ENCODE data around the gene ARHGEF39. TPM values are rescaled to one million over a fixed set of nuclear protein-coding genes. Genes with fewer than 3 reads are reported as not detected.
A peak's percentile ranks its signal among the peaks of the same experiment; 100 is the strongest.

ARHGEF39 gene
- total RNA-seq, 1 donor: 0.10 TPM

DNA sequence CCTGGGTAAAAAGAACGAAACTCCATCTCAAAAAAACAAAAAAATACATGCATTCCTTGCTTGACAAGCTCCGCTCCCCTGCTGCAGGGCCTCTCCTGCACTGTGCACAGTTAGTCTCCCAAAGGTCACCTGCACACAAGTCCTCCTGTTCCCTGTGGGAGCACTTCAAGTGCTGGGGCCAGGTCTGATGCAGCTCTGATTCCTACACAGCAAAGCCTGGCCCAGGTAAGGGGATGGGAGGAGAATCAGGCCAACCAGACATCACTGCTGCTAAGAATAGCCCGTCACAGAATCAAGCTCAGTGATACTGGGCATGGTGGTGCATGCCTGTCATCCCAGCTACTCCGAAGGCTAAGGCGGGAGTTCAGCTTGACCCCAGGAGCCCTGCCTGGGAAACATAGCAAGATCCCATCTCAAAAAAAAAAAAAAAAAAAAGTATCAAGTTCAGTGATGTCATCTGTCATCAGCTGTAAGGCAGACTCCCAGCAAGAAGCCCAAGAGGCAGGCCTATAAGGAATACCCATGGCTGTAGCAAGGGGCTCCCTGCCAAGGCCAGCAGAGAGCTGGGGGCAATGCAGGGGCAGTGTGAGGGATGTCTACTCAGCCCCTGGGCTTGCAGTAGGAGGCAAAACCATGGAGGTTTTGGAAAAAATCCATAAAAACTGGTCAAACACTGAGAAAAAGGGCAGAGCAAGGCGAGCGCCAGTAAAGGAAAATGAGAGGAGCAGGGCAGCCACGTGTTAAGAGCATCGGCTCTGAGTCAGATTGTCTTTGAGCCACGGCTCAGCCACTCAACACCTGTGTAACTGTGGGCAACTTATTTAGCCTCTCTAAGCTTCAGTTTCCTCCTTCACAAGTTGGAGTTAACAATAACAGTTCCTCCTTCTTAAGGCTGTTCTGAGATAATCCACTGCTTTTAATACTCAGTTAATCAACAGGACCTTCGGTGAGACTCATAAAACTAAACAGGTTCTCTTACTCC is 21.5 kb upstream of the ARHGEF39 start:
- Histone ChIP-seq H3K27me3 (ENCODE audit: insufficient read depth, low read length) (no peaks in the 10 kb centered on the region), H3K4me3 (ENCODE audit: low read length) (no peak overlapping the region), H3K4me1 (ENCODE audit: insufficient read depth, low read length) (peaks cover 14% of the 10 kb centered on the region), H3K9me3 (ENCODE audit: low read depth, low read length) (no peaks in the 10 kb centered on the region)

DNA sequence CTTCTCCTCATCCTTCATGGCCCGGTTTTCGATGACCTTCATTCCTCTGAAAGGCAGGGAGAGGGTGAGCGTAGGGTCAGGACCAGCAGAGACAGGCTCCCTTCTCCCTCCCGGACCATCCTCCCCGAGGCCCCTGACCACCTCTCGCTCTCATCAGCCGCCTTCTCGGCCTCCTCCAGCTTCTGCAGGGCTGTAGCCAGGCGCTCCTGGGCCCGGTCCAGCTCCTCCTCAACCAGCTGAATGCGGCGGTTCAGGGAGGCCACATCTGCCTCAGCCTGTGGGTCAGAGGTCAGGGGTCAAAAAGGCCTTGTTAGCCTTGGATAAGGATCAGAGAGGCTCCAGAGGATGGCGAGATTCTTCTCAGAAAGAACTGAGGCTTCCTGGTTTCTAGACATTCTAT is 20.5 kb upstream of the ARHGEF39 start:
- Histone ChIP-seq H3K9me3 (ENCODE audit: low read depth, low read length) (no peaks in the 10 kb centered on the region), H3K4me1 (ENCODE audit: insufficient read depth, low read length) (peaks cover 9% of the 10 kb centered on the region), H3K4me3 (ENCODE audit: low read length) (no peak overlapping the region), H3K27me3 (ENCODE audit: insufficient read depth, low read length) (no peaks in the 10 kb centered on the region)

DNA sequence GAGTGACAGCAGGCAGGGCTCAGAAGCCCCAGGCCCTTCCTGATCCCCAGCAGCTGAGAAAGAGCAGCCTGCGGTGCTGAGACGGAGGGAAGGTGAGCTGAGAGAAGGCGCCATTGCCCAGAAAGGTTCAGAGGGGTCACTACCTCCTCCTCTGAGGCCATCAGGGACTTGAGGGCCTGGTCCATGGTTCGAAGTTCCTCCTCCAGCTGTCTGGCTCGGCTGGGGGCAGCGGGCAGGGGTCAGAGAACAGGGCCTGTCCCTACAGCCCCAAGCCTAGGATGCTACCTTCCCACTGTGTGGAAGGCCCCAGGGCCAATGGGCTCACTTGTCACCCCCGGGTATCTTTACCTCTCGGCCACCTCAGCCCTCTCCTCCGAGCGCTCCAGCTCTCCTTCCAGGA is 19.9 kb upstream of the ARHGEF39 start:
- peaks cover 5% of the 10 kb centered on the region for H3K4me1 ChIP-seq (ENCODE audit: insufficient read depth, low read length)
- H3K9me3 ChIP-seq (ENCODE audit: low read depth, low read length): no peaks in the 10 kb centered on the region
- no peaks in the 10 kb centered on the region for H3K27me3 ChIP-seq (ENCODE audit: insufficient read depth, low read length)
- H3K4me3 ChIP-seq (ENCODE audit: low read length): no peak overlapping the region

GRCh38 chr9:35683323-35683722 is 18.3 kb upstream of the ARHGEF39 start:
- Histone ChIP-seq H3K4me1 (ENCODE audit: insufficient read depth, low read length) (no peaks in the 10 kb centered on the region), H3K4me3 (ENCODE audit: low read length) (no peak overlapping the region), H3K9me3 (ENCODE audit: low read depth, low read length) (no peaks in the 10 kb centered on the region), H3K27me3 (ENCODE audit: insufficient read depth, low read length) (no peaks in the 10 kb centered on the region)

- H3K9me3 ChIP-seq (ENCODE audit: low read depth, low read length): no peaks in the 10 kb centered on the region
- no peaks in the 10 kb centered on the region for H3K27me3 ChIP-seq (ENCODE audit: insufficient read depth, low read length)
- H3K4me3 ChIP-seq (ENCODE audit: low read length): no peak overlapping the region
- no peaks in the 10 kb centered on the region for H3K4me1 ChIP-seq (ENCODE audit: insufficient read depth, low read length)
Observed at GRCh38 chr9:35682520-35683315, 17.7 kb upstream of the ARHGEF39 start.

GRCh38 chr9:35682051-35682450 is 17.1 kb upstream of the ARHGEF39 start:
- no peaks in the 10 kb centered on the region for H3K27me3 ChIP-seq (ENCODE audit: insufficient read depth, low read length)
- H3K4me1 ChIP-seq (ENCODE audit: insufficient read depth, low read length): no peaks in the 10 kb centered on the region
- H3K9me3 ChIP-seq (ENCODE audit: low read depth, low read length): no peaks in the 10 kb centered on the region
- H3K4me3 ChIP-seq (ENCODE audit: low read length): no peak overlapping the region

DNA sequence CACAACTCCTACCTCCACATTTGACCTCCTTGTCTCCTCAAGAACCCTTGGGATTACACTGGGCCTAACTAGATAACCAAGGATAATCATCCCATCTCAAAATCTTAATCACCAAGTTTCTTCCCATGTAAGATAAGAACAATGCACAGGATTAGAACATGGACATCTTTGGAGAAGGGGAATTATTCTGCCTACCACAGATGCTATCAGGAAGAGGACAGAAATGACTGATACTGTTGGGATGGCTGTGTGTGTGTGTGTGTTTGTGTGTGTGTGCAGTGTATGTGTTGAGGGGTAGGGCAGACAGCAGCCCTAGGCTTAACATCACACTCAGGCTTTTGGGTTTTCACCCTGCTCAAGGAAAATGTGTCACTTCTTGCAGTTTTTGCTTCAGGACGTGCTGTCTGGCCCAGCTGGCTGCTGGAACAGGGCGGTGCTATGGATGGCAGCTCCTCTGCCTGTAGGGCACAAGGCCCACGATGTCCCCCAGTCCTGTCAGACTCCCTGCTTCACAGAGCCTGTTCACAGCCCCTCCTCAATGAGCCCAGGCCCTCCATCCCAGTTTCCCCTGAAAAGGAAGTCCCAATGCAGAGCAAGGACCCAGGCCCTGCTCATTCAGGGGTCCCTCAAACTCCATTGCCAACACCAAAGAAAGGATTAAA is 16.5 kb upstream of the ARHGEF39 start:
- no peak overlapping the region for H3K4me3 ChIP-seq (ENCODE audit: low read length)
- peaks cover under 1% of the 10 kb centered on the region for H3K4me1 ChIP-seq (ENCODE audit: insufficient read depth, low read length)
- no peaks in the 10 kb centered on the region for H3K9me3 ChIP-seq (ENCODE audit: low read depth, low read length)
- H3K27me3 ChIP-seq (ENCODE audit: insufficient read depth, low read length): no peaks in the 10 kb centered on the region

DNA sequence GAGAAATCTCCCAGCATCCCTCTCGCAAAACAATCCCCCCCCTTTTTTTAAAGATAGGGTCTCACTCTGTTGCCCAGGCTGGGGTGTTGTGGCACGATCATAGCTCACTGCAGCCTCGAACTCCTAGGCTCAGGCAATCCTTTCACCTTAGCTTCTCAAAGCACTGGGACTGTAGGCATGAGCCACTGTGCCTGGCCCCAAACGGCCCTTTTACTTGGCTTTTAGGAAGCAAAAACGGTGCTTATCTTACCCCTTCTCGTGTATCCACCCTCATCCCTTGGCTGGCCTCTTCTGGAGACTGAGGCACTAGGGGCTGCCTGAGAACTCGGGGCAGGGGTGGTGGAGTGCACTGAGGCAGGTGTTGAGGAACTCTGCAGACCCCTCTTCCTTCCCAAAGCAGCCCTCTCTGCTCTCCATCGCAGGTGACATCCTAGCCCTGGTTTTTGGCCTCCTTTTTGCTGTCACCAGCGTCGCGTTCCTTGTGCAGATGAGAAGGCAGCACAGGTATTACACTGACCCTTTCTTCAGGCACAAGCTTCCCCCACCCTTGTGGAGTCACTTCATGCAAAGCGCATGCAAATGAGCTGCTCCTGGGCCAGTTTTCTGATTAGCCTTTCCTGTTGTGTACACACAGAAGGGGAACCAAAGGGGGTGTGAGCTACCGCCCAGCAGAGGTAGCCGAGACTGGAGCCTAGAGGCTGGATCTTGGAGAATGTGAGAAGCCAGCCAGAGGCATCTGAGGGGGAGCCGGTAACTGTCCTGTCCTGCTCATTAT is 15.5 kb upstream of the ARHGEF39 start:
- Histone ChIP-seq H3K4me3 (ENCODE audit: low read length) (no peak overlapping the region), H3K9me3 (ENCODE audit: low read depth, low read length) (no peaks in the 10 kb centered on the region), H3K27me3 (ENCODE audit: insufficient read depth, low read length) (peaks cover 2% of the 10 kb centered on the region), H3K4me1 (ENCODE audit: insufficient read depth, low read length) (peaks cover 10% of the 10 kb centered on the region)

DNA sequence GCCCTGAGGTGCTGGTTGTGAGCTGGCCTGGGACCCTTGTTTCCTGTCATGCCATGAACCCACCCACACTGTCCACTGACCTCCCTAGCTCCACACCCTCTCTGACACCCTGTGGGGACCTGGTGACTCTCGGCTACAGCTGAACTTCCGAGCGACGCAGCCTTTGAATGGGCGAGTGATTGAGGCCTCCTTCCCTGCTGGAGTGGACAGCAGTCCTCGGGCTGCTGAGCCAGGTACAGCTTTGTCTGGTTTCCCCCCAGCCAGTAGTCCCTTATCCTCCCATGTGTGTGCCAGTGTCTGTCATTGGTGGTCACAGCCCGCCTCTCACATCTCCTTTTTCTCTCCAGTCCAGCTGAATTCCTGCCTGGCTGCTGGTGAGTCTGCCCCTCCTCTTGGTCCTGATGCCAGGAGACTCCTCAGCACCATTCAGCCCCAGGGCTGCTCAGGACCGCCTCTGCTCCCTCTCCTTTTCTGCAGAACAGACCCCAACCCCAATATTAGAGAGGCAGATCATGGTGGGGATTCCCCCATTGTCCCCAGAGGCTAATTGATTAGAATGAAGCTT is 14.9 kb upstream of the ARHGEF39 start:
- H3K4me3 ChIP-seq (ENCODE audit: low read length): no peak overlapping the region
- H3K4me1 ChIP-seq (ENCODE audit: insufficient read depth, low read length): peaks cover 13% of the 10 kb centered on the region
- peaks cover 2% of the 10 kb centered on the region for H3K27me3 ChIP-seq (ENCODE audit: insufficient read depth, low read length)
- H3K9me3 ChIP-seq (ENCODE audit: low read depth, low read length): no peaks in the 10 kb centered on the region

- peaks cover 13% of the 10 kb centered on the region for H3K4me1 ChIP-seq (ENCODE audit: insufficient read depth, low read length)
- no peak overlapping the region for H3K4me3 ChIP-seq (ENCODE audit: low read length)
- no peaks in the 10 kb centered on the region for H3K9me3 ChIP-seq (ENCODE audit: low read depth, low read length)
- peaks cover 2% of the 10 kb centered on the region for H3K27me3 ChIP-seq (ENCODE audit: insufficient read depth, low read length)
Observed at GRCh38 chr9:35679091-35679490, 14.1 kb upstream of the ARHGEF39 start.

DNA sequence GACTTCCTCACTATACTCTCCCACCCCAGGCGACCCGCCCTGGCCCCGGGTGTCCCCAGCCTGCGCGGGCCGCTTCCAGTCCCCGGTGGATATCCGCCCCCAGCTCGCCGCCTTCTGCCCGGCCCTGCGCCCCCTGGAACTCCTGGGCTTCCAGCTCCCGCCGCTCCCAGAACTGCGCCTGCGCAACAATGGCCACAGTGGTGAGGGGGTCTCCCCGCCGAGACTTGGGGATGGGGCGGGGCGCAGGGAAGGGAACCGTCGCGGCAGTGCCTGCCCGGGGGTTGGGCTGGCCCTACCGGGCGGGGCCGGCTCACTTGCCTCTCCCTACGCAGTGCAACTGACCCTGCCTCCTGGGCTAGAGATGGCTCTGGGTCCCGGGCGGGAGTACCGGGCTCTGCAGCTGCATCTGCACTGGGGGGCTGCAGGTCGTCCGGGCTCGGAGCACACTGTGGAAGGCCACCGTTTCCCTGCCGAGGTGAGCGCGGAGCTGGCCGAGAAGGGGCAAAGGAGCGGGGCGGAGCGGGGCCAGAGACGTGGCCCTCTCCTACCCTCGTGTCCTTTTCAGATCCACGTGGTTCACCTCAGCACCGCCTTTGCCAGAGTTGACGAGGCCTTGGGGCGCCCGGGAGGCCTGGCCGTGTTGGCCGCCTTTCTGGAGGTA is 10.9 kb upstream of the ARHGEF39 start:
- H3K9me3 ChIP-seq (ENCODE audit: low read depth, low read length): no peaks in the 10 kb centered on the region
- H3K4me1 ChIP-seq (ENCODE audit: insufficient read depth, low read length): peaks cover 13% of the 10 kb centered on the region
- peak overlapping the region; percentile 10 for H3K4me3 ChIP-seq (ENCODE audit: low read length)
- H3K27me3 ChIP-seq (ENCODE audit: insufficient read depth, low read length): peaks cover 2% of the 10 kb centered on the region

DNA sequence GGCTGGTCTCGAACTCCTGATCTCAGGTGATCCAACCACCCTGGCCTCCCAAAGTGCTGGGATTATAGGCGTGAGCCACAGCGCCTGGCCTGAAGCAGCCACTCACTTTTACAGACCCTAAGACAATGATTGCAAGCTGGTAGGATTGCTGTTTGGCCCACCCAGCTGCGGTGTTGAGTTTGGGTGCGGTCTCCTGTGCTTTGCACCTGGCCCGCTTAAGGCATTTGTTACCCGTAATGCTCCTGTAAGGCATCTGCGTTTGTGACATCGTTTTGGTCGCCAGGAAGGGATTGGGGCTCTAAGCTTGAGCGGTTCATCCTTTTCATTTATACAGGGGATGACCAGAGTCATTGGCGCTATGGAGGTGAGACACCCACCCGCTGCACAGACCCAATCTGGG is 10.2 kb upstream of the ARHGEF39 start:
- H3K4me1 ChIP-seq (ENCODE audit: insufficient read depth, low read length): peaks cover 13% of the 10 kb centered on the region
- no peaks in the 10 kb centered on the region for H3K9me3 ChIP-seq (ENCODE audit: low read depth, low read length)
- H3K27me3 ChIP-seq (ENCODE audit: insufficient read depth, low read length): peaks cover 2% of the 10 kb centered on the region
- no peak overlapping the region for H3K4me3 ChIP-seq (ENCODE audit: low read length)

GRCh38 chr9:35674025-35674361 is 9.0 kb upstream of the ARHGEF39 start:
- Histone ChIP-seq H3K4me1 (ENCODE audit: insufficient read depth, low read length) (peaks cover 13% of the 10 kb centered on the region), H3K9me3 (ENCODE audit: low read depth, low read length) (no peaks in the 10 kb centered on the region), H3K4me3 (ENCODE audit: low read length) (no peak overlapping the region), H3K27me3 (ENCODE audit: insufficient read depth, low read length) (peaks cover 2% of the 10 kb centered on the region)
